Measurements from ENCODE around the gene PLA2G12B.

DNA sequence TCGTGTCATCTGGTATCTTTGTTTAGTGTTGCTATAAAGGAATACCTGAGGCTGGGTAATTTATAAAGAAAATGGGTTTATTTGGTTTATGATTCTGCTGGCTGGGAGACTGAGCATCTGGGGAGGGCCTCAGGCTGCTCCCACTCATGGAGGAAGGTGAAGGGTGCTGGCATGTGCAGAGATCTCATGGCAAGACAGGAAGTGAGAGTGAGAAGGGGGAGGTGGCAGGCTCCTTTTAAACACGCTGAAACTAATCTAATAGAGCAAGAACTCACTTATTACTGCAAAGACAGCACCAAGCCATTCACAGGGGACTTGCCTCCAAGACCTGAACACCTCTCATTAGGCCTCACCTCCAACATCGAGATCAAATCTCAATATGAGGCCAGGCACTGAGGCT is 49.8 kb downstream of the PLA2G12B start:
- TF ChIP-seq, protein P1, sequence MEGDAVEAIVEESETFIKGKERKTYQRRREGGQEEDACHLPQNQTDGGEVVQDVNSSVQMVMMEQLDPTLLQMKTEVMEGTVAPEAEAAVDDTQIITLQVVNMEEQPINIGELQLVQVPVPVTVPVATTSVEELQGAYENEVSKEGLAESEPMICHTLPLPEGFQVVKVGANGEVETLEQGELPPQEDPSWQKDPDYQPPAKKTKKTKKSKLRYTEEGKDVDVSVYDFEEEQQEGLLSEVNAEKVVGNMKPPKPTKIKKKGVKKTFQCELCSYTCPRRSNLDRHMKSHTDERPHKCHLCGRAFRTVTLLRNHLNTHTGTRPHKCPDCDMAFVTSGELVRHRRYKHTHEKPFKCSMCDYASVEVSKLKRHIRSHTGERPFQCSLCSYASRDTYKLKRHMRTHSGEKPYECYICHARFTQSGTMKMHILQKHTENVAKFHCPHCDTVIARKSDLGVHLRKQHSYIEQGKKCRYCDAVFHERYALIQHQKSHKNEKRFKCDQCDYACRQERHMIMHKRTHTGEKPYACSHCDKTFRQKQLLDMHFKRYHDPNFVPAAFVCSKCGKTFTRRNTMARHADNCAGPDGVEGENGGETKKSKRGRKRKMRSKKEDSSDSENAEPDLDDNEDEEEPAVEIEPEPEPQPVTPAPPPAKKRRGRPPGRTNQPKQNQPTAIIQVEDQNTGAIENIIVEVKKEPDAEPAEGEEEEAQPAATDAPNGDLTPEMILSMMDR (conservative IDR thresholded peaks at IDR 0.05; ENCODE audit: low read depth in 2 of 2), result no peak
- TF ChIP-seq, protein P2, sequence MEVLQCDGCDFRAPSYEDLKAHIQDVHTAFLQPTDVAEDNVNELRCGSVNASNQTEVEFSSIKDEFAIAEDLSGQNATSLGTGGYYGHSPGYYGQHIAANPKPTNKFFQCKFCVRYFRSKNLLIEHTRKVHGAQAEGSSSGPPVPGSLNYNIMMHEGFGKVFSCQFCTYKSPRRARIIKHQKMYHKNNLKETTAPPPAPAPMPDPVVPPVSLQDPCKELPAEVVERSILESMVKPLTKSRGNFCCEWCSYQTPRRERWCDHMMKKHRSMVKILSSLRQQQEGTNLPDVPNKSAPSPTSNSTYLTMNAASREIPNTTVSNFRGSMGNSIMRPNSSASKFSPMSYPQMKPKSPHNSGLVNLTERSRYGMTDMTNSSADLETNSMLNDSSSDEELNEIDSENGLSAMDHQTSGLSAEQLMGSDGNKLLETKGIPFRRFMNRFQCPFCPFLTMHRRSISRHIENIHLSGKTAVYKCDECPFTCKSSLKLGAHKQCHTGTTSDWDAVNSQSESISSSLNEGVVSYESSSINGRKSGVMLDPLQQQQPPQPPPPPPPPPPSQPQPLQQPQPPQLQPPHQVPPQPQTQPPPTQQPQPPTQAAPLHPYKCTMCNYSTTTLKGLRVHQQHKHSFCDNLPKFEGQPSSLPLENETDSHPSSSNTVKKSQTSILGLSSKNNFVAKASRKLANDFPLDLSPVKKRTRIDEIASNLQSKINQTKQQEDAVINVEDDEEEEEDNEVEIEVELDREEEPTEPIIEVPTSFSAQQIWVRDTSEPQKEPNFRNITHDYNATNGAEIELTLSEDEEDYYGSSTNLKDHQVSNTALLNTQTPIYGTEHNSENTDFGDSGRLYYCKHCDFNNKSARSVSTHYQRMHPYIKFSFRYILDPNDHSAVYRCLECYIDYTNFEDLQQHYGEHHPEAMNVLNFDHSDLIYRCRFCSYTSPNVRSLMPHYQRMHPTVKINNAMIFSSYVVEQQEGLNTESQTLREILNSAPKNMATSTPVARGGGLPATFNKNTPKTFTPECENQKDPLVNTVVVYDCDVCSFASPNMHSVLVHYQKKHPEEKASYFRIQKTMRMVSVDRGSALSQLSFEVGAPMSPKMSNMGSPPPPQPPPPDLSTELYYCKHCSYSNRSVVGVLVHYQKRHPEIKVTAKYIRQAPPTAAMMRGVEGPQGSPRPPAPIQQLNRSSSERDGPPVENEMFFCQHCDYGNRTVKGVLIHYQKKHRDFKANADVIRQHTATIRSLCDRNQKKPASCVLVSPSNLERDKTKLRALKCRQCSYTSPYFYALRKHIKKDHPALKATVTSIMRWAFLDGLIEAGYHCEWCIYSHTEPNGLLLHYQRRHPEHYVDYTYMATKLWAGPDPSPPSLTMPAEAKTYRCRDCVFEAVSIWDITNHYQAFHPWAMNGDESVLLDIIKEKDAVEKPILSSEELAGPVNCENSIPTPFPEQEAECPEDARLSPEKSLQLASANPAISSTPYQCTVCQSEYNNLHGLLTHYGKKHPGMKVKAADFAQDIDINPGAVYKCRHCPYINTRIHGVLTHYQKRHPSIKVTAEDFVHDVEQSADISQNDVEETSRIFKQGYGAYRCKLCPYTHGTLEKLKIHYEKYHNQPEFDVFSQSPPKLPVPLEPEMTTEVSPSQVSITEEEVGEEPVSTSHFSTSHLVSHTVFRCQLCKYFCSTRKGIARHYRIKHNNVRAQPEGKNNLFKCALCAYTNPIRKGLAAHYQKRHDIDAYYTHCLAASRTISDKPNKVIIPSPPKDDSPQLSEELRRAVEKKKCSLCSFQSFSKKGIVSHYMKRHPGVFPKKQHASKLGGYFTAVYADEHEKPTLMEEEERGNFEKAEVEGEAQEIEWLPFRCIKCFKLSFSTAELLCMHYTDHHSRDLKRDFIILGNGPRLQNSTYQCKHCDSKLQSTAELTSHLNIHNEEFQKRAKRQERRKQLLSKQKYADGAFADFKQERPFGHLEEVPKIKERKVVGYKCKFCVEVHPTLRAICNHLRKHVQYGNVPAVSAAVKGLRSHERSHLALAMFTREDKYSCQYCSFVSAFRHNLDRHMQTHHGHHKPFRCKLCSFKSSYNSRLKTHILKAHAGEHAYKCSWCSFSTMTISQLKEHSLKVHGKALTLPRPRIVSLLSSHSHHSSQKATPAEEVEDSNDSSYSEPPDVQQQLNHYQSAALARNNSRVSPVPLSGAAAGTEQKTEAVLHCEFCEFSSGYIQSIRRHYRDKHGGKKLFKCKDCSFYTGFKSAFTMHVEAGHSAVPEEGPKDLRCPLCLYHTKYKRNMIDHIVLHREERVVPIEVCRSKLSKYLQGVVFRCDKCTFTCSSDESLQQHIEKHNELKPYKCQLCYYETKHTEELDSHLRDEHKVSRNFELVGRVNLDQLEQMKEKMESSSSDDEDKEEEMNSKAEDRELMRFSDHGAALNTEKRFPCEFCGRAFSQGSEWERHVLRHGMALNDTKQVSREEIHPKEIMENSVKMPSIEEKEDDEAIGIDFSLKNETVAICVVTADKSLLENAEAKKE (CRISPR knock-in tag; IDR thresholded peaks at IDR 0.05), result no peak
- TF ChIP-seq, protein P3, sequence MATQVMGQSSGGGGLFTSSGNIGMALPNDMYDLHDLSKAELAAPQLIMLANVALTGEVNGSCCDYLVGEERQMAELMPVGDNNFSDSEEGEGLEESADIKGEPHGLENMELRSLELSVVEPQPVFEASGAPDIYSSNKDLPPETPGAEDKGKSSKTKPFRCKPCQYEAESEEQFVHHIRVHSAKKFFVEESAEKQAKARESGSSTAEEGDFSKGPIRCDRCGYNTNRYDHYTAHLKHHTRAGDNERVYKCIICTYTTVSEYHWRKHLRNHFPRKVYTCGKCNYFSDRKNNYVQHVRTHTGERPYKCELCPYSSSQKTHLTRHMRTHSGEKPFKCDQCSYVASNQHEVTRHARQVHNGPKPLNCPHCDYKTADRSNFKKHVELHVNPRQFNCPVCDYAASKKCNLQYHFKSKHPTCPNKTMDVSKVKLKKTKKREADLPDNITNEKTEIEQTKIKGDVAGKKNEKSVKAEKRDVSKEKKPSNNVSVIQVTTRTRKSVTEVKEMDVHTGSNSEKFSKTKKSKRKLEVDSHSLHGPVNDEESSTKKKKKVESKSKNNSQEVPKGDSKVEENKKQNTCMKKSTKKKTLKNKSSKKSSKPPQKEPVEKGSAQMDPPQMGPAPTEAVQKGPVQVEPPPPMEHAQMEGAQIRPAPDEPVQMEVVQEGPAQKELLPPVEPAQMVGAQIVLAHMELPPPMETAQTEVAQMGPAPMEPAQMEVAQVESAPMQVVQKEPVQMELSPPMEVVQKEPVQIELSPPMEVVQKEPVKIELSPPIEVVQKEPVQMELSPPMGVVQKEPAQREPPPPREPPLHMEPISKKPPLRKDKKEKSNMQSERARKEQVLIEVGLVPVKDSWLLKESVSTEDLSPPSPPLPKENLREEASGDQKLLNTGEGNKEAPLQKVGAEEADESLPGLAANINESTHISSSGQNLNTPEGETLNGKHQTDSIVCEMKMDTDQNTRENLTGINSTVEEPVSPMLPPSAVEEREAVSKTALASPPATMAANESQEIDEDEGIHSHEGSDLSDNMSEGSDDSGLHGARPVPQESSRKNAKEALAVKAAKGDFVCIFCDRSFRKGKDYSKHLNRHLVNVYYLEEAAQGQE (IDR thresholded peaks at IDR 0.05; ENCODE audit: unreplicated experiment), result no peak
- TF ChIP-seq EZH2phosphoT487 (IDR thresholded peaks at IDR 0.05; ENCODE audit: unreplicated experiment), result no peak
